GM19351 (cell line): ENCODE data around the gene PRDM16.

Source experiments
- ATAC-seq: cut with Tn5 transposase; IDR thresholded peaks from one replicate; pipeline ENCODE4 v1.9.1; 2021; ENCODE audit warnings: mild to moderate bottlenecking, moderate library complexity; ENCODE audit not compliant: unreplicated experiment

The PRDM16 gene

DNA sequence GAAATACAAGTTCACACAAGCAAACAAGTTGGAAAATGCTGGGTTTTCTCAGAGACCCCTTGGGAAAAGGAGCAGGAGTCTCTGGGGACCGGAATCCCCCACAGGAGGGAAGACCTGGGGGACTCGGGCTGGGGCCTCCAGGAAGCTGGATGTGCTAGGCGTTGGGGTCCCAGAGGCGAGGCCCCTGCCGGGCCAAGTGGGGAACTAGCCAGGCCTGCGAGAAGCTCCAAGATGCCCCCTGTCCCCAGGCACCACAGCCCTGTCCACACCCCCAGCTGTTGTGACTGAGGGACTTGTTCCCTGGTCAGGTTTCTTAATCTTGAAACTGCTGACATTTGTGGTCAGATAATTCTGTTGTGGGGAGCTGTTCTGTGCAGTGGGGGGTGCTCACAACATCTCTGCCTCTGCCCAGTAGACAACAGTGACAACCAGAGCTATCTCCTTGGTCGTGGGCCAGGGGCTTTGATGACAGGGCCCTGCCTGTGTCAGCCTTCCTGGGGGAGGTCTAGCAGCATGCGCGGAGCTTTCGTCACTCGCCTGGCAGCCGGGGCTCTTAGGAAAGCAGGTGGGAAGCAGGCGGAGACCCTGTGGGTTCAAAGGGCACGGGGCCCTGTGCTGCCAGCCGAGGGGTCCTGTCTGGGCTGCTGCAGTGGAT lies 259.1 kb downstream of the PRDM16 start:
- ATAC-seq: no peak

DNA sequence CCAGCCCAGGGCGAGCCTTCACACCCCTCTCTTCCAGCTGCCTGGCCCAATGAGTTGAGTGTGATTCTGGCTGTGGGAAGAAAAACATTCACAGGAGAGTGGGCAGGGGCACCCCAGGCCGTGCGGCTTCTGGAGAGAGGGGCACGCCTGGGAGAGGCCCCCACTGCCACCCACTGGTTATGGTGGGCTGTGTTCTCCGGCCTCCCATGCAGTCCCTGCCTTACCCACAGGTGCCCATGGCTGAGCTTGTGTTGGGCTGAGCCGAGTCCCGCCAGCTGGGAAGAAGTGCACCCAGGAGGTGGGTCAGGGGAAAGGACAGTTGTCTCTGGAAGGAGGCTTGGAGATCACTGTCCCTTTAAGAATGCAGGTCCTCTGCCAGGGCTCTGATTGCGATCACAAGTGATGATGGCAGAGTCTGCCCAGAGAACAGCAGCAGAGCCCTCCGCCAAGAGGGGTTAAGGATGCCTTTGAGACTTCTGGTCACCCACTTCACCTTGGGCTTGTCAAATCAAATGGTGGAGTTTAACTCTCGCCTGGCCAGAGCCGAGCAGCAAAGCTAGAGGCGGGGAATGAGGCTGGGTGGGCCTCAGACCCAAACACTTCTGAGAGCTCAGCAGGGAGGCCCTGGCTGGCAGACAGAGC lies 260.8 kb downstream of the PRDM16 start:
- ATAC-seq: no peak

DNA sequence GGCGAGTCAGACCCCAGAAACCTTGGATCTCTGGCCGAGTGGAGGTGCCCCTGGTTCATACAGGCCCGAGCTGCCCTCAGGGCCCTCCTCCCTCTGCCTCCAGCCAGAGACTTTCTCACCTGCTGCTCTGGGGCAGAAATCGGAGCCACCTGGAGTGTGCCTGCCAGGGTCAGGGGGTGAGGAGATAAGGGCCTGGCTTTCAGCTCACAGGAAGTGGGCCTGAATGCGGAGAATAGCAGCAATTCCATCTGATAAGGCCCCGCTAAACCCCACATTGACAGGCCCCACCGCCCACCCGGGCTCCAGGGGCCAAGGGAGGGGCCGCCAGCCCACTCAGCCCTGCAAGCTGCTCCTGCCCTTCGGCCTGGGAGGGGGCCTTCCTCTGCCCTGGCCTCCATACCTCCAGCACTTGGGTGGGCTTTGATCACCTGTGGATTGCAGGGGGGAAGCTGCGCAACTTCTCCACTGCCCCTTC lies 261.8 kb downstream of the PRDM16 start:
- ATAC-seq: no peak

DNA sequence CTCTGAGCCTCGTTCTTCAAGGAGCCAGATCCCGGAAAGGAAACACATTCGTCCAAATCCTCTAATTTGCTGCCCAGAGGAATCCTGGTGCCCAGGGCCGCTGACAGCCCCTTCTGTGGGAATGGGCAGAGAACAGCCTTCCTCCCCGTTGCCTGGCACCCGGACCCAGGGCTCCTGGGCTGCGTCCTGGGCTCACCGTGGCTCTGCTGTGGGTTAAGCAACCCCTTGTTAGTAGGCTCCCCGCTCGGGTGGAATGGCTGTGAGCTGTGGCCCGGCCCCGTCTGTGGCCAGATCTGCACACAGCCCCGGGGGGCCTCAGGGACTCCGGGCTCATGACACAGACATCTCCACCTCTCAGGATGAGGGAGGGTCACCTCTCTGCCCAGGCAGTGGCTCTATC lies 262.6 kb downstream of the PRDM16 start:
- ATAC-seq: no peak

DNA sequence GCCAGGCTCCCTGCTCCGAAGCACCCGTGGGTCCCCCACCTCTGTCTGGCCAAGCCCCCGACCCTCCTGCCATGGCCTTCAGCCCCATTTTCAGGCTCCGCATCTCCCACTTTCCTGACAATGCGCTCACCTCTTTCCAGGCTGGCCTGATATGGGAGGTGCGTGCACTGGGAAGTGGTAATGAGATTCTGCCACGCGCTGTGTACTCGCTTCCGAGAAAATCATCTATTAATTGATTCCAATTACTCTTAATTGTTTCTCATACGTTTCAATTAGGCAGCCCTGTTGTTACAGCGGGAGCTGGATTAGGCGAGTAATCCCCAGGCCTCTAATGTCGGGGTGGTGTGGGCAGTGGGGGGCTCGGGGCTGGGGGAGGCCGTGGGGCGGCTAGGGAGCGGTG lies 263.0 kb downstream of the PRDM16 start:
- ATAC-seq: no peak

DNA sequence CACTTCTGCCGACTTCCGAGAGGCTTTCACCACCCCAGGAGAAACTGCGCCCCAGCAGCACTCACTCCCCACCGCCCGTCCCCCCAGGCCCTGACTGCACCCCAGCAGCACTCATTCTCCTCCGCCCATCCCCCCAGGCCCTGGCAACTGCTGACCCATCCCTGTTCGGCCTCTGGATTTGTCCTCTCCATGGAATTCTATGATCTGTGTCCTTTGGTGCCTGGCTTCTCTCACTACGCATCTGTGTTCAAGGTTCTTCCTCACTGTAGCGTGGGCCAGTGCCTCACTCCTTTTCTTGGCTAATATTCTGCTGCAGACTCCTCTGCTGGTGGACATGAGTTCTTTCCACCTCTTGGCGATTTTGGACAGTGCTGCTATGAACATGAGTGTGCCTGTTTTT lies 263.7 kb downstream of the PRDM16 start:
- no peak for ATAC-seq

DNA sequence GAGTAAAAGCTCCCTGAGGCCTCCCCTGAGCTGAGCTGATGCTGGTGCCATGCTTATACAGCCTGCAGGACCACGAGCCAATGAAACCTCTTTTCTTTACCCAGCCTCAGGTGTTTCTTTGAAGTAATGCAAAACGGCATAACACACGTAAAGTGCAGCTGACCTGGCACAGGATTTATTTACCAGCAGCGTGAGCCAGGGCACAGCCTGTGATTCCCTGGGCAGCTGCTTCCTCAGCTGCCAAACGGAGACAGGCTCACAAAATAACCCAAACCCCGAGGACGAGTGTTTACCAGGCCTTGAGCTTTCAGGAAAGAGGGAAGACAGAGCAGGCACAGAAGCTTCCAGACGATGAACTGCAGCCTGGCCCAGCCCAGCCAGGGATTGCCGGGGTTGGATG lies 264.9 kb downstream of the PRDM16 start:
- no peak for ATAC-seq

DNA sequence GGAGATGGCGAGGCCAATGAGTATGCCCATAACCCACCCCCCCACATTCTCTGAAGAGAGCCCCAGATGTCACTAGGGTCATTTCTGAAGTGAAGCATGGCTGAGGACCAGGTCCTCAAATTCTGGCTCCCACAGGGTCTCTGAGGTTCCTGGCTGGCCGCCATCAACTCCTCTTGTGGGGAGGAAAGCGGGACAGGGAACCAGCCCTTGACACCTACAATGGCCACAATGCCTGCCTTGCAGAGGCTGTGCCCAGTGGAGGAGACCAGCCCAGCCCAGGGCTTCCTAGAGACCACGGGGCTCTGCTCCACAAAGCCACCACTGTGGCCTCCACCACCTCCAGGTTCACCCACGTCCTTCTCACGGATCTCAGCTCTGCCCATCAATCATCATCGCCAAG lies 265.4 kb downstream of the PRDM16 start:
- ATAC-seq: no peak

DNA sequence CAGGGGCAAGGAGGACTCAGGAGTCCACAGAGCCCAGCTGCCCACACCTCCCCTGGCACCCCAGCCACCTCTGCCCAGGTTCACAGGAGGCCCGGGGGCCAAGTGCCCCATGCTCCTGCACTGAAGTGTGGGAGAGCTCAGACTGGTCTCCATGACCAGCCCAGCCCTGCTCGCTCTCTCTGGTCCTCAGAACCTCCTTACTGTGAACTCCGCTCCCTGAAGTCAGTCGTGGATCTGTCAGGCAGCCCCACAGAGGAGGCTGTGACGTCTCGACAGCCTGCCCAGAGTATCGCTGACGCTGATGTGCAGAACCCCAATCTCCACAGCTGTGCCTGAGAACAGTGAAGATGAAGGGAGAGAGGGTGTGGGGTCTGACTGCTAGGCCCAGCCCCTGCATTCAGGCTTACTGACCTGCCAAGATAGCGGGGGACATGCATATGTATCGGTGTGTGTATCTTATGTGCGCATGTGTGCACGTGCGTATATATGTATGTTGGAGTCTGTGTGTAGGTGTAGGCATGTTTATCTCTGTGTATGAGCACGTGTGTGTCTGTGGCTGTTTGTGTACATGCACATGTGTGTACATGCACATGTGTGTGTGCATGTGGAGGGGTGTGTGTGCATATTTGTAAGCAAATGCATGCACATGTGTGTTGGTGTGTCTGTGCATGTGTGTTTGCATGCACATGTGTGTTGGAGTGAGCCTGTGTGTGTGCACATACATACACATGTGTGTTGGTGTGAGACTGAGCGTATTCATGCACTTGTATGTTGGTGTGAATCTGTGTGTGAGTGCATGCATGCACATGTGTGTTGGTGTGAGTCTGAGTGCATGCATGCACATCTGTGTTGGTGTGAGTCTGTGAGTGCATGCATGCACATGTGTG lies 267.0 kb downstream of the PRDM16 start:
- ATAC-seq: no peak

DNA sequence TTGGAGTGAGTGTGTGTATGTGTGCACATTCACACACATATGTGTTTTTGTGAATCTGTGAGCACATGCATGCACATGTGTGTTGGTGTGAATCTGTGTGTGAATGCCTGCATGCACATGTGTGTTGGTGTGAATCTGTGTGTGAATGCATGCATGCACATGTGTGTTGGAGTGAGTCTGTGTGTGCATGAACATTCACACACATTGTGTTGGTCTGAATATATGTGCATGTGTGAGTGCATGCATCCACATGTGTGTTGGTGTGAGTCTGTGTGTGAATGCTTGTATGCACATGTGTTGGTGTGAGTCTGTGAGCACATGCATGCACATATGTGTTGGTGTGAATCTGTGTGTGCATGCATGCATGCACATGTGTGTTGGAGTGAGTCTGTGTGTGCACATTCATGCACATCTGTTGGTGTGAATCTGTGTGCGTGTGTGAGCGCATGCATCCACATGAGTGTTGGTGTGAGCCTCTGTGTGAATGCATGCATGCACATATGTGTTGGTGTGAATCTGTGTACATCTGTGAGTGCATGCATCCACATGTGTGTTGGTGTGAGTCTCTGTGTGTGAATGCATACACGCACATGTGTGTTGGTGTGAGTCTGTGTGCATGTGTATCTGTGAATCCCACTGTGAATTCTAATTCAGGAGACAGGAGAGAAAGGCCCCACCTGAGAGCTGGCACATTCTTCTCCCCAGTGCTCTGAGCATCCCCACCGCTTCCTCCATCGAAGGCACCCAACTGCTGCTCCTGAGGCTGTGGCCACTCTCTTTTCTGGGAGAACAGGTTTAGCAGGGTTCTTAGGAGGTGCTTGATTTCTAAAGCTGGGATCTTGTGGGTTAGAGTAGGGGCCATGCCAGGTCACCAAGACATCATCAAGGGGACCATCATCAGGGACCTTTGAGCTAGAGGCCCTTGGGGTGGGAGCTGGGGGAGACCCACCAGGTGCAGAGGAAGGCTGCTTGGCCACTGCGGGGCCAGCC lies 267.9 kb downstream of the PRDM16 start:
- no peak for ATAC-seq

DNA sequence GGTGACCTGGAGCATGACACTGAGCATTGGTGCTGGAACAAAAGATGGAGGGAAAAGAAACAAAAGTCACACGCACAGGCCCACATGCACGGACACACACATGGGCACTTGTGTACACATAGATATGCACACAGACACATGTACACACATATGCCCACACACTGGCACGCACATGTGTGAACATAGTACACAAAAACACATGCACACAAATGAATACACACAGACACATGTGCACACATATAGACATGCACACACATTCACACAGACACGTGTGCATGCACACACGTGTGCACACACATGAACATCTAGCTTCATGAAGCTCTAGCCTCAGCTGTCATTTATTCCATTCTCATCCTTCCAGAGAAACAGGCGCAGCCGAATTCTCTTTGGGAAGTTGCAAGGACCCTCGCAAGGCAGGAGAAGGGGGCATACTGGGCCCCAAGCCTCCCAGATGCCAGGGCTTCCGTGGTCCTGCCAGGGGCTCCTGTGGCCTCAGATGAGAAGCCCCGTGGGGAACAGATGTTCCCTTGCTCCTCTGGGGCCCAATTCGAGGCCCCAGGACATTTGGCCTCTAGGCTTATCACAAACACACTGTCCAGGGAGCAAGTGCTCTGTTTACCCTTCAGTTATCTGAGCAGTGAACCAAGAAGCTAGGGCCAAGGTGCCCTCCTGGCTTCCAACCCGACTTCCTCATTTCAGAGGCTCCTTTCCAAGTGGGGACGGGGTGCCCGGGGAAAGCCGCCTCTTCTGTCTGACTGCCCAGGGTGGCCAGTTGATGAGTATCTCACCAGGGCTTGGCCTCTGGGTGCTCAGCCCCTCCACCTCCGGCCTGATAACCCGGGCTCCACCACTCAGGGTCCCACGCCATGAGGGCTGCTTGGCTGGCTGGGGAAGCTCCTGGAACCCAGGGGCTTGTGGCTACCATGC lies 269.1 kb downstream of the PRDM16 start:
- no peak for ATAC-seq

DNA sequence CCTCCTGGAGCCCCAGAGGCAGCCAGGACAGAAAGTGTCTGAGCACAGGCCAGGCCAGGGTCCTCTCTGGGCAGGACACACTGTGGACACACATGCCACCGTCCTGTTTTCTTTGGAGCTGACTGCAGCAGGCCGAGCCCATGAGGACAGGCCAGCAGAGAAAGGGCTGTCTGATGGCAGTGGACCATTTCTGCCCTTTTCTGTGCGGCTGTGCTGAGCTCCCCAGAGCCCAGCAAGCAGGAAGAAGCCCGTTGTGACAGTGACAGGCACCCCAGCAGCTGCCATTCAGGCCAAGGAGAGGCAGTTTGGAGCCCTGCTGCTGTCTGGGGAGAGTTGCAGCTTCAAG lies 269.7 kb downstream of the PRDM16 start:
- ATAC-seq: no peak

DNA sequence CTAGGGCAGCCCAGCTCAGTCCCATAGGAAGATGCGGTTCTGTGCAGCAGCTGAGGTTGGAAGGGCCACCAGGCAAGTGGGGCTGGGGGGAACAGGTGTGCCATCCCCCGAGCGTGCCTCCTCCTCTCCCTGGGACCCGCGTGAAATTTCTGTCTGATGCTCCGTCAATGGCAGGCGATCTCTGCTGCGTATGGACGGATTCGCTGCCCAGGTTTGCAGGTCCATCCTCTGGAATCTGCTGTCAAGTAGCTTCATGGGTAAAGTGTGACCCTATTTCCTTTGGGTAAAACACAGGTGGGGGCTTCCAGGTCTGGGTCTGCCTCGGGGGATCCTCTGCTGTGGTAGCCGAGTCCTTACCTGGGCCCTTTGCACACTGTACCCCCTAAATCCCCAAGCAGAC lies 270.9 kb downstream of the PRDM16 start:
- no peak for ATAC-seq

DNA sequence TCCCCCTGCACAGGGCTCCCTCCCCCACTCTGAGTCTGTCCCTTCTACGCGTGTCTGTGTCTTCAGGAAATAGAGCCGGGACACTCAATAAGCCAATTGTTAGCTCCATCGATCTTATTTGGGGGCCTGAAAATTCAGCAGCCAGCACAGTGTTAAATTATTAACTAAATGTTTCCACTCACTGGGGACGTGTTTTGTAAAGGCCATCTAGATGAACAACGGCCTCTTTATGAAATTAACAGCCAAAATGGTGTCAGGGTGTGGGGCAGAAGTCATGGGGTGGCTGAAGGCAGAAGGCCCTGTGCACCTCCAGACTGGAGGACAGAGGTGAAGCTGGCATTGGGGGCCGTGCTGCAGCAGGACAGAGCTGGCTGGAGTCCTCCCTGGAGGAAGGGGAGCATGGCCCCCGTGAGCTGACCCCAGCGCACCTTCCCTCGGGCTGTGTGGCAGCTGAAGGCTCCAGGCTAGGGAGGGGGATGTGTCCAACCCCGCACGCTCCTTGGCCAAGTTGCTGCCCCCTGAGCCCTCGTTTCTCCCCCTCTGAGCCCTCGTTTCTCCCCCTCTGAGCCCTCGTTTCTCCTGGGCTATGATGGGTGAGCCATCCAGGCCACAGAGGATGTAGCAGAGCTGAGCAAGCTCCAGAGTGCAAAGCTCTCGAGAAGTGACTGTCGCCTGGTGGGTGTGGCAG lies 271.7 kb downstream of the PRDM16 start:
- no peak for ATAC-seq

DNA sequence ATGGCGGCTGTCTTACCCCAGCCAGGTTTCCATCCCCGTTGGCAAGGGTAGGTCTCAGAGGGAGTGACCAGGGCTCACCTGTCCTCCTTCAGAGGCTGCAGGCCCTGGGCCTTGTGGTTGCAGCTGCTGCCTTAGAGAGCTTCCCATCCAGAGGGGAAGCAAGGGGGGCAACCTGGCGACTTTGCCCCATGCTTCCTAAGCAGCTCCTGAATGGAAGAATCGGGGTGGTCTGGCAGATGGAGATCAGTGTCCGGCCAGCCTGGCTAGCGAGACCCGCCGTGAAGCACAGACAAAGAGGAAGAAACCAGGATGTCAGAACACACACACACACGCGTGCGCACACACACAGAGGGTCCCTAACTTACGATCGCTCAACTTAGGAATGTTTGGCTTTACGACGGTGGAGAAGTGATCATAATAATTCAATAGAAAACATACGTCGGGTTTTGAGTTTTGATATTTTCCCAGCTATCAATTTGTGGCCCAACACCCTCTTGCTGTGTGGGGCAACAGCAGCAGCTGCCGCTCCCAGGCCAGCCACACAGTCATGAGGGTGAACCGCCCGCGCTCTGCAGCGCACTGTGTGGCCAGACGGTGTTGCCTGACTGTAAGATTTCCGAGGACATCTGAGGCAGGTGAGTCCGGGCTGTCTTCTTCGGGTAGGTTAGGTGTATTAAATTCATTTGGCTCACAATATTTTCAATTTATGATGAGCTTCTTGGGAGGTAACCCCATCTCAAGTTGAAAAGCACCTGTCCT lies 272.4 kb downstream of the PRDM16 start:
- ATAC-seq: no peak

DNA sequence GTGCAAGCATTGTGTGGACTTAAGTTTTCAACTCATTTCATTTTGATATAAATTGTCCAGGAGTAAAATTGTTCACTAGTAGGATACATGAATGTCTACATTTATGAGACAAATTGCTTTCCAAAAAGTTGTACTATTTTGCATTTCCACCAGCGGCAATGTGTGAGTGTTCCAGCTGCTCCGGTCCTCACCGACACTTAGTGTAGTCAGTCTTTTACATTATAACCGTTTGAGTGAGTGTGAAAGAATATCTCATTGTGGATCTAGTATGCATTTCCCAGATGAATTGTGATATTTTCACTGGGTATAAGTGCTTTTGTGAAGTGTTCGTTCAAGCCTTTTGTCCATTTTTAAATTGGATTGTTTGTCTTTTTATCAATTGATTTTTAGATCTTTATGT lies 274.0 kb downstream of the PRDM16 start:
- no peak for ATAC-seq

DNA sequence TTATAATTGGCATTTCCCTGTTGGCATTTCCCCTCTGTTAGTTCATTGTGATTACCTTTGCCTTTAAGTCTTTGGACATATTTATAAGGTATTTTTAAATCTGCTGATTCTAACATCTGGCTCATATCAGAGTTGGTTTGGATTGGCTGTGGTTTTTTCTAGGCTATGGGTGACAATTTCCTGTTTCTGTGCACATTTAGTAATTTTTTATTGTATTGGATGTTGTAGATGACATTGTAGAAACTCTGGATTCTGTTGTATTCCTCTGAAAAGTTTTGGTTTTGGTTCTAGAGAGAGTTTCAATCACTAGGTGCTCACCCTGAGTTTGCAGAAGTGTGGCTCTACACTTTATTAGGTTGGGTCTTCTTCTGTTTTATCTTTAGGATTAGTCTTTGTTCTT lies 275.4 kb downstream of the PRDM16 start:
- no peak for ATAC-seq

DNA sequence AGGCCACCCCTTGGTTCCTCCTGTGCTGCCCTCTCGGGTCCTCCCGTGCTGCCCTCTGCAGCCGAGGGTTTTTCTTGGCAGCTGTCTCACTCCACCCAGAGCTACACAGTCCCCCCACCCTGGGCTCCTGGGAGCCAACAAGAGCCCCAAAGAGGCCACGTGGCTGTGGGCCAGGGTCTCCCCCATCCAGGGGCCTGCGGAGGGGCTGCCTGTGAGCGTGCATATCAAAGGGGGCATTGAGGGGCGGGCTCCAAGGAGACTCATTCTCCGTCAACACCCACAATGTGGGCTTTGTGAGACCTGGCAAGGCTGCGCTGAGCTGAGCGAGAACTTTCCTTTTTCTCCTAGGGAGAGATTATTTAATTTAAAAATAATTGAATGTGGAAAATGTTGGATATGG lies 276.8 kb downstream of the PRDM16 start:
- no peak for ATAC-seq
